Inferior parietal cortex (tissue), 1 donor: ENCODE results near the gene CAMP.
A peak's percentile ranks its signal among the peaks of the same experiment; 100 is the strongest.
"Not testable (repeated sequence)": the region's sequence is repeated elsewhere in the genome, so short reads cannot be mapped to it uniquely, and the experiment has no call there.

Source experiments
- DNase-seq: peaks from one replicate; pipeline ENCODE4 v3.0.0-alpha.2; 2016; ENCODE audit errors: extremely low spot score

CAMP gene, protein sequence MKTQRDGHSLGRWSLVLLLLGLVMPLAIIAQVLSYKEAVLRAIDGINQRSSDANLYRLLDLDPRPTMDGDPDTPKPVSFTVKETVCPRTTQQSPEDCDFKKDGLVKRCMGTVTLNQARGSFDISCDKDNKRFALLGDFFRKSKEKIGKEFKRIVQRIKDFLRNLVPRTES

DNA sequence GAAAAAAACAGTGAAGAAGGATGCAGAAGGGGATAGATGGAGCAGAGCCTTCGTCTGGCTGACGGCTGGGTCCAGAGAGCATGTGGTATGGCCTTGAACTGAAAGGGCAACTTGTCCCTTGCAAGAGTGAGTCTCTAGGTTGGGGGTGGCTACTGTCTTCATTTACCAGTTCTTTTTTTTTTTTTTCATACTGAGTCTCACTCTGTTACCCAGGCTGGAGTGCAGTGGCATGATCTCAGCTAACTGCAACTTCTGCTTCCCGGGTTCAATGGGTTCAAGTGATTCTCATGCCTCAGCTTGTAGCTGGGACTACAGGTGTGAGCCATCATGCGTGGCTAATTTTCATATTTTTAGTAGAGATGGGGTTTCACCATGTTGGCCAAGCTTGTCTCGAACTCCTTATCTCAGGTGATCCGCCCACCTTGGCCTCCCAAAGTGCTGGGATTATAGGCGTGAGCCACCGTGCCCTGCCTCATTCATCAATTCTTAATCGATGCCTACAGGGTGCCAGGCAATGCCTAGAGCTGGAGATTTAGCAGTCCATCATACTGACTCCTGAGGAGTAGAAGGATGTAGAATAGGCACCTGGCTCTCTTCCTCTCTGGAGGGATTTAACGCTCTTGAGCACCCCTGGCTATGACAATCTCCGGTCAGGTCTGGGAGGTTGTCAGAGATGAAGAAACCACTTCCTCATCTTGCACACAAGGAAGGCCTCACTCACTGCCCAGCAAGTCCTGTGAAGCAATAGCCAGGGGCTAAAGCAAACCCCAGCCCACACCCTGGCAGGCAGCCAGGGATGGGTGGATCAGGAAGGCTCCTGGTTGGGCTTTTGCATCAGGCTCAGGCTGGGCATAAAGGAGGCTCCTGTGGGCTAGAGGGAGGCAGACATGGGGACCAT lies at the start of gene CAMP:
Gene CAMP, plus strand, starts transcription at position 880 of the 898 bp plus-strand sequence. Its CDS starts 17 bp downstream, at position 897.
- no peak for DNase-seq

DNA sequence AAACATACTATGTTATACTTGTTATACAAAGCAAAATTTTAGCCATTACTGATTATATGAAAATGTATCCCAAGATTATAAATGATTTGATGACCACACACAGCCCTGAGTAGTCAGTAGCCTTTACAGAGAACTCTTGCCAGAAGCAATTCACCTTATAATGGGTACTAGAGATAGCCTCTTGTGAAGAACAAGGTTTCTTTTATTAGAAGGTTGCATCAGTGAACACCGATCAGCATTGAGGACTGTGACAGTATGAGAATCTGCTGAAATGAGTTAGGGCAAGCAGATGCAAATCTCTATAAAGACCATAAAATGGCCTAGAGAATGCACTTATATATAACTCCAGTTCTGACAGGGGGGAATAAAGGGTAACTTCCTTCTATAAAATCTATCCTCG lies 45.2 kb upstream of the CAMP start:
- no peak for DNase-seq

DNA sequence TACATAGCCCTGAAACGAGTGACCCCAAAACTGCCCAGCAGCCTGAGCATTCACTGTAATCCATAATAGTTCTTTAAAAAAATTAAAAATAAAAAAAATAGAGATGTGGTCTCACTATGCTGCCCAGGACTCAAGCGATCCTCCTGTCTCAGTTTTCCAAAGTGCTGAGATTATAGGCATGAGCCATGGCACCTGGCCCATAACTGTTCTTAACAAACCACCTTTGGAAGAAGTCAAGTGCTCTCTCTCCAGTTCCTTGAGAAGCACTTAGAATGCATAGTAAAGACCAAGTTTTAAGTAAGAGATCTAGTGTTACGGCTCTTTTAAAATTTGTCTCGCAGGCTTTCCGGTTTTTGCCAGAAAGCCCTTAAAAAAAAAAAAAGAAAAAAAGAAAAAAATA lies 43.3 kb upstream of the CAMP start:
- DNase-seq = no peak

DNA sequence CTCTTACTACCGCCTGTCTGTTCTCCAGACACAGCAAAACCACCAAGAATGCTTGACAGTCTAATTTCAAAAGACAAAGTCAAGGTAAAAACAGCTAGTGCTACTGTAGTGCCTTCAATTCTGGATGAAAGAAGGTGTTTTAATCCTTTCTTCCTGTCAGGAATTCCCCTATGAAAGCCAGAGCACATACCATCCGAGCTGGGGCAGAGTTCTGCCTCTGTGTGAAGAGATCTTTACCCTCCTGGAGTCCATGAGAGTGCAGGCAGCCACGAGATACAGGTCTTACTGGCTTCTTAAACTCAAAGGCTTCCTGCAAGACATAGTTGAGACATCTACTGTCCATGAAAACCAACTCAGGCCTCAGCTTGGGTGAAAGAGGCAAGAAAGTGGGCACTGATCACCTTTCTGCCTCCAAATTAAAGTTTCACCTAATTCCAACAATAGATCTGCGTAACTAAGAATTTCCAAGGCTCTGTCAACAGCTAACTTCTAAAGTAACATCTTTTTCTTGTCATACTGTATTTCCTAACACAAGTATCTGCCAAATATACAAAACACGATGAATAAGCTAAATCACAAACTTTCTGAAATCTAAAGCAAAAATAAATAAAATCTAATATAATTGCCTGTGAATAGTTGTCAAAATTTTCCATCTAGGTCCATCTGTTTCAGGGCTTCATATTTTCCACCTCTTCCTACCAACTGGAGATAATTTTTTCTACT lies 42.6 kb upstream of the CAMP start:
- no peak for DNase-seq

DNA sequence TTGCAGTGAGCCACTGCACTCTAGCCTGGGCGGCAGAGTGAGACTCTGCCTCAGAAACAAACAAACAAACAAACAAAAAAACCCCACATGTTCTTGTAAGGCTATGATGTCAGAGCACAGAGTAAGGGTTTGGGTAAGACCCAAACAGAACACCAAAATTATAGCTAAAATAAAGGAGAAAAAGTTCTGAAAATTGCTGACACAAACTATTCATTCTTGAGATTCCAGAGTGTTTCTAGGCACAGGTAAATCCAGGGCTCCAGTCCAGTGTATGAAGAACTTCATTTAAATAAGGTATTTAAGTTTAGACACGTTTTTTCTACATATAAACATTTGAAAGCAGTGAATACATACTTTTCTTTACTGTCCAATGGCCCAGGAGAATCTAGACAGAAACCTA lies 39.0 kb upstream of the CAMP start:
- no peak for DNase-seq

DNA sequence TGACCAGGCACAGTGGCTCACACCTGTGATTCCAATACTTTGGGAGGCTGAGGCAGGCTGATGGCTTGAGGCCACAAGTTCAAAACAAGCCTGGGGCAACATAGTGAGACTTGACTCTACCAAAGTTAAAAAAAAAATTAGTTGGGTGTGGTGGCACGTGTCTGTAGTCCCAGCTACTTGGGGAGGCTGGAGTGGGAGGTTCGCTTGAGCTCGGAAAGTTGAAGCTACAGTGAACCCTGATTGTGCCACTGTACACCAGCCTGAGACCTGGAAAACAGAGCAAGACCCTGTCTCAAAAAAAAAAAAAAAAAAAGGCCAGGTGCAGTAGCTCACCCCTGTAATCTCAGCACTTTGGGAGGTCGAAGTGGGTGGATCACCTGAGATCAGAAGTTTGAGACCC lies 38.2 kb upstream of the CAMP start:
- DNase-seq = no peak

DNA sequence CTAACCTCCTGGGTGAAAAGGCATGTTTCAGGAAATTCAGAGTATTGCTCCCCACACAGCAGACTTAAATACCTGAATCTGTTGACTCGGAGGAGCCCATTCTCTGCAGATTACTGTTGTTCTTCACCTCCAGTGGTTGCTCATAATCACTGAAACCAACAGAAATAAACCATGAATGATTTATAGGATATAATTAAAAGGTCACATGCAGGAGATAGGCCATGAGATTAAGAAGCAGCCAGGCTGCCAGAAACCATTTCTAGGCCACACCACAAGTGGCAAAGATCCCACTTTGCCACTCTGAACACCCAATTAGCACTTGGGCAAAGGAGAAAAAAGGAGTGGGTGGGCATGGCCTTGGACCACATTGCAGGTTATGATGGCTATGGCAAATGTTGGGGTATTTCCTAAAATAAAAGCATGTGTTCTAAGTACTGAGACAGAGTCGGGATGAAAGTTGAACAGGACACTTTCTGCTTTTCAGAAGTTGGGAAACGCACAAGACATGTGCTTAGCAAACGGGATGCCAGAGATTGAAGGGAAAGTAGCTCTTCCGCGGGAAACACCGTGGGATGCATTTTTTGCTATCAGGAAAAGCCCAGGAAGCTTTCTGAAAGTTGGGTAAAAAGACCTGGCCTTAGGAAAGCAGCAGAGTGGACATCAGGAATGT lies 36.5 kb upstream of the CAMP start:
- no peak for DNase-seq

DNA sequence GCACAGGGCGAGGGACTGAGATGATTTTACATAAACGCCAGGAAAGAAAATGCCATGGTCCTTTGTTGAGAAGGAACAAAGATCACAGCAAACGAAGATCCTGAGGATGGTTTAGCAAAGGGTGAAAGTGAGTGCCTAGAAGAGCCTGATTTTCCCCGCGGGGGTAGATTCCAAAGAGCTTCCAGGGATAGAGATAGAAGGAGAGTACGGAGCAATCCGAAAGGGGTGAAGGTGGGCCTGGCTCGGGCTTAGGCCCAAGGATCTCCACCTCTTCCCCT lies 36.1 kb upstream of the CAMP start:
- no peak for DNase-seq

DNA sequence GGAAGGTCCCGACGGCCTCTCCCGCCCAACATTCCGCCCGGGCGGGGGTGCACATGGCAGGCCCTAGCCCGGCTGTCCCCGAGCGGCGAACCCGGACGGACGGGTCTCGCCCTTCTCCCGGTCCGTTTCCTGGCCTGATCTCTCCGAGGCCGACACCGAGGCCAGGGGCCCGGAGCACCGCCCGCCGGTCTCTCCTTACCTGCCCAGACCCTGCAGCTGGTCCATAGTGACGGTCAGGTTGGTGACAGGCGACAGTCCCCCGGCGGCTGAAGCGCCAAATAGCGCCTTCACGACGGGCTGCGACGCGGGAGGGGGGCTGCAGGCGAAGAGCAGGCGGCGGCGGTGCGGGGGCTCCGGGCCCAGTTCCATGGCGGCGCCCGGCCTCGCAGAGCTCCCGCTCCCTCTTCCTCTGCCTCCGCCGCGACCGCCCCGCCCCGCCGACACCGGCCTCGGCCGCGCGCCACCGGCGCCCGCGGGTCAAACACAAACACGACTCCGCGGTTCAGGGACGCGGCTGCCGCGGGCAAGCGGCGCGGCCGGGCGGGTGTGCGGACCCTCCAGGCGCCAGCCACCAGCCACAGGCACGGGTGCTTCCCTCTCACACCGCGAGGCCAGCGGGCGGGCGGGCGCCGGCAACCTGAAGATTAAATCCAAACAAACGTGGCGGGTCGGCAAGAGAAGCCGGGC lies 35.6 kb upstream of the CAMP start:
- DNase-seq = no peak

DNA sequence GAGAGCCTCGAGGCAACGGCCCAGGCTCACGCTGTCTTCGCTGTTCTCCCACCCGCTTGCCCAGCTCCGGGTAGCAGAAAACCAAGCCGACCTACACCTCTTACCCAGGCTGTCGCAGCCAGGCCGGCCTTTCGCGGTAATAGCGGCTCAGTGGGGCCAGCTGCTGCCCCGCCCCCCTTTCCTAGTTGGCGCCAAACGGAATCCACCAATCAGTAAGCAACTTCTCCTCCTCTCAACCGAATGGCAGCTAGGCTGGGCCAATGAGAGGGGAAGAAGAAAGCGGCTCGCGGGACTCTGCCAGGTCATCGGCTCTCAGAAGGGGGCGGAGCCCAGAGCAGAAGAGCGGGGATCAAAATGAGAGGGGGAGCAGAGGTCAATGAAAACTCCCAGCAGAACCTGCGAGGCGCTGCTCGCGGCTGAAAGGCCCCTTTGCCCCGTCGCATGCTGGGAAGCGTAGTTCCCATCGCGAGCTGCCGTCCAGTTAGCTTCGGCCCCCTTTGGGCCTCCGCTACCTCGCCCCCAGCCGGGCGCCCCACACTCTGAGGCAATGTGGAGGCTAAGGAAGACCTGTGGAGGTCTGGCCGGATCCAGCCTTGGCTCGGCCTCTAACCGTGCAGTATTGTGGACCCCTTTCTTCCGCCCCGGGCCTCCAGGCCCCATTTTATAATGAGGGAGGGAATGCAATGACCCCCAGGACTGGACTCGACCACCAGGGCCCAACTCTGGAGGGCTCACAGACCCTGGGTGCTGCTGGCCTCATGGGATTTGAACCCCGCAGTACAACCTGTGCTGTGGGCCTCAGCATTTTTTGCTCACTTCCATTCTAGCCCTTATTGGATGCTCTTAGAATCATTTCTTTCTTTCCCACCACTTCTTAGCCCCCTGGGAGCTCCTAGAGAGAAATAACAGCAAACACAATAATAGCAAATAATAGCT lies 34.8 kb upstream of the CAMP start, which contains the start of gene CDC25A:
Gene CDC25A, minus strand, starts transcription at position 152 of the 936 bp plus-strand sequence. CDS start 470 bp downstream, outside the sequence.
- peak; percentile 98 for DNase-seq

DNA sequence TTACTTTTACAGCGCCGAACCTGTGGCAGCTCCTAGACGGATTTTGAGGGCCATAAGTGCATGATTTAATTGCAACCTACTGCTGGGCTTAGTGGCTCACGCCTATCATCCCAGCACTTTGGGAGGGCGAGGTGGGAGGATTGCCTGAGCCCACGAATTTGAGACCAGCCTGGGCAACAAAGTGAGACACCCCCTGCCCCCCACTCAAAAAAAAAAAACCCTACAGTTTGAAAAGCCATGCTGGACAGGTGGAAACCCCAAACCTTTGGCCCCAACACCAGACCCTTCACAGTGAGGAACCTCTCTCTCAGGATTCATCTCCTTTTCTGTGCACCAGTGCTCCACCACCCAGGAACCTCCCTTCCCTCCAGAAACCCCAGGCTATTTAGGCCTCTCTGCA lies 34.0 kb upstream of the CAMP start:
- DNase-seq = no peak

DNA sequence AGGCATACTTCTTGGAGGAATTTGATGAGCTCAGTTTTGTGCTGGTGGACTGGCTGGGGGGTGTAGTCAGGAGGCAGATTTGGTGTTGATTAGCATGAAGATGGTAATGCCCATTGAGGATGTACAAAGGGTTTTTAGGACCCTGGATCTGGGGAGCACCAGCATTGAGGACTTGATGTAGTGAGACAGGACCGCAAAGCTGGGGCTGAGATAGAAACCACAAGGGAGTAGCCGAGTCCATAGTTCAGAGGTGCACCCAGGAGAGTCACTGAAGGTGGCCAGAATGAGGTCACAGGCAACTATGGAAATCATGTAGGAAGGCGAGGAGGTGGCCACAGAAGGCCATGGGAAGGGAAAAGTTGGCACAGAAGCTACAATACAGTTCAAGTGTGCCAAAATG lies 32.4 kb upstream of the CAMP start:
- no peak for DNase-seq

DNA sequence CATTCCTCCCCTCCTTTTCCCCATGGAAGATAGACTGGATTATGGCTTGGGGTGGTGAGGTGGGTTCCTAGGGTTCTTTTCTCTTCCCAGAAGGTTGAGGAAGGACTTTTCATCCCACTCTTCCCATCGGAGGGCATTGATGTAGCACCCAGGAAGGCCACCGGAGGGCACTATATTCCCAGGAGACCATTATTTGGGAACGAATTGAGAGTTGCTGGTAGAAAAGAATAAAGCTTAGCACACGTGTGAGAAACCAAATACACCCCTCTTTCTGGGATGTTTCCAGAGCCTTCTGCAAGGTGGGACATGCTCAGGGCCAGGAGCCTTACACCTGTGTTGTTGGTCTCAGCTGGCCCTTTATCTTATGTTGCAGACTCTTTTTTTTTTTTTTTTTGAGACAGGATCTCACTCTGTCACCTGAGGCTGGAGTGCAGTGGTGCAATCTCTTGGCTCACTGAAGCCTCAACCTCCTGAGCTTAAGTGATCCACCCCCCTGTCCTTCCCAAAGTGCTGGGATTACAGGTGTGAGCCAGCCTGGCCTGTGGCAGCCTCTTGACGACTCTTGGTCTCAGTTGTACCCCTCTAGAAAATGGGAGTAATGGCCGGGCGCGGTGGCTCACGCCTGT lies 28.7 kb upstream of the CAMP start:
- peak; percentile 76 for DNase-seq

DNA sequence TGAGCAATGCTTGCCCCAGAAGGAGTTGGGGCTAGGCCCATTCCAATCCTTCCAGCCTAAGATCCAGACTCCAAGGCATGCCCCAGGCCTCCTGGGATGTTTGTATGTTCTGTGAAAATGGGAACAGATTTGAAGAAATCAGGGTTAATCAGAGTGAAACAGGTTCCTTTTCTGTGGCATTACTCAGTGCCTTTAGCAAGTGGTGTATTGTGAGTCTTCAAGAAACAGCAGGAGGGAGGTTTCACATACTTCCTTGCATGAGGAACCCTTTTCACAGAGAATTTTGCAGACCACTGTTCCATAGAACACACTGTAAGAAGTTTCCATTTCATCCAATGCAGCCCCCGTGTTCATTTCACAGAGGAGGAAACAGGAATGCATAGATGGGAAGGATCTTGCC lies 26.7 kb upstream of the CAMP start:
- no peak for DNase-seq

DNA sequence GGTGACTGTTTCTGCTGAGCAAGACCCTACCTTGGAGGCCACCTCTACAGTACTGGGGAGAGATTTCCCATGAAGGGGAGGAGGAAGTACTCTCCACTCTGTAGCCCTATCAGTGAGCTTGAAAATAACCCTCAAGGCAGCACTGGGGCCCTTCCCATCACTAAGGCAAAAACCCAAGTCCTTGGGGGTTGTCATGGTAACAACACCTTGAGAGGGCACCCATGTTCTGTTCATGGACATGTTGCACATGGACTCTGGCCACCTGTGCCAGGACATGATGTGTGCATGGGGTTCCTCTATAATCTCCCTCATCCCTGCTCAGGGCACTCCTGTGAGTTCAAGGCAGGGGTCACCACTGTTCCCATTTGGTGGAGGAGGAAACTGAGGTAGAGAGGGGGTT lies 24.2 kb upstream of the CAMP start:
- no peak for DNase-seq

DNA sequence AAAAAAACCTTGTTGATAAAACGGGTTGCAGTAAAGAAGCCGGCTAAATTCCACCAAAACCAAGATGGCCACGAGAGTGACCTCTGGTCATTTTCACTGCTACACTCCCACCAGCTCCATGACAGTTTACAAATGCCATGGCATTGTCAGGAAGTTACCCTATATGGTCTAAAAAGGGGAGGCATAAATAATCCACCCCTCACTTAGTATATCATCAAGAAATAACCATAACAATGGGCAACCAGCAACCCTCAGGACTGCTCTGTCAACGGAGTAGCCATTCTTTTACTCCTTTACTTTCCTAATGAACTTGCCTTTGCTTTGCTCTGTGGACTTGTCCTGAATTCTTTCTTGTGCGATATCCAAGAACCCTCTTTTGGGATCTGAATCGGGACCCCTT lies 20.7 kb upstream of the CAMP start:
- no peak for DNase-seq

DNA sequence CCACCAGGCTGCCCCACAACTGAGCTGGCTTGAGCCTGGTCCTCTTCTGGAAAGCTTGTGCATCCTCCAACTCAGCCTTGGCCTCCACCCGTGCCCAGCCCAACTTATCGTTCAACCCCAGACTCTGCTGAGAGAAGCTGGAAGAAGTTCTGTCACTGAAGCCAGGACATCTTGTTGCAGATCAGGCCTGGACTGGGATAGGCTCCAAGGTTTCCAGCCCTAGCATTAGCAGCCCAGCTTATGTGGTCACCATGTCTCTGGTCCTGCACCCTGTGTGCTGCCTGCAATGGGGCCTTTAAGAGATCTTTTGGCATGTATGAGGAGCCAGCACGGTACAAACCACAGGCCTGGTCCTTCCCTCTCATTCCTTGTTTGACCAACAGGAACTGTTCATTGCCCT lies 15.2 kb upstream of the CAMP start:
- DNase-seq = no peak

DNA sequence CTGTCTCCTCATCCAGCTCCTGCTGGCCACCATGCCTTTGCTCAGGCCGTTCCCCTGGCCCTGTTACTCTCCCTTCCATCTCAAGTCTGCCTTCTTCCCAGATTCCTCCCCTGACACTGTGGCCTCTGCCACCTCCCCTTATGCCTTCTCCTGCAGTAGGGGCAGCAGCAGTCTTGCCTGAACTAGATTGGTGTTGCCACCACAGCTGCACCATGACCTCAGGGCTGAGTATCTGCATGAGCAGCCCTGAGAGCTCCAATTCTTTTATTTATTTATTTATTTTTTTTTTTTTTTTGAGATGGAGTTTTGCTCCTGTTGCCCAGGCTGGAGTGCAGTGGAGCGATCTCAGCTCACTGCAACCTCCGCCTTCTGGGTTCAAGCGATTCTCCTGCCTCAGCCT lies 13.8 kb upstream of the CAMP start:
- DNase-seq = no peak

DNA sequence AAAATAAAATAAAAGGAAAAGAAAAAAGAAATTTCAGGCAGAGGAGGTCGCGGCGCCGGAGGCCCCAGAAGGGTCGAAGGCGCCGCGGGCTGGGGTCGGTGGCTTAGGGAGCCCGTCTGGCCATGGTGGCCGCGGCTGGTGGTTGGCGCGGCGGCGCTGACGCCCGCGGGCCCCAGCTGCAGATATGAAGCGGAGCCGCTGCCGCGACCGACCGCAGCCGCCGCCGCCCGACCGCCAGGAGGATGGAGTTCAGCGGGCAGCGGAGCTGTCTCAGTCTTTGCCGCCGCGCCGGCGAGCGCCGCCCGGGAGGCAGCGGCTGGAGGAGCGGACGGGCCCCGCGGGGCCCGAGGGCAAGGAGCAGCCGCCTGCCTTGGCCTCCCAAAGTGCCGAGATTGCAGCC lies 12.8 kb upstream of the CAMP start:
- DNase-seq = not testable (repeated sequence)

DNA sequence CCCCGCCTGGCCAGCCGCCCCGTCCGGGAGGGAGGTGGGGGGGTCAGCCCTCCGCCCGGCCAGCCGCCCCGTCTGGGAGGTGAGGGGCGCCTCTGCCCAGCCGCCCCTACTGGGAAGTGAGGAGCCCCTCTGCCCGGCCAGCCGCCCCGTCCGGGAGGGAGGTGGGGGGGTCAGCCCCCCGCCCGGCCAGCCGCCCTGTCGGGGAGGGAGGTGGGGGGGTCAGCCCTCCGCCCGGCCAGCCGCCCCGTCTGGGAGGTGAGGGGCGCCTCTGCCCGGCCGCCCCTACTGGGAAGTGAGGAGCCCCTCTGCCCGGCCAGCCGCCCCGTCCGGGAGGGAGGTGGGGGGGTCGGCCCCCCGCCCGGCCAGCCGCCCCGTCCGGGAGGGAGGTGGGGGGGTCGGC lies 11.5 kb upstream of the CAMP start:
- not testable (repeated sequence) for DNase-seq
